ENCODE results near the gene TERT.
"Not testable (repeated sequence)": the region's sequence is repeated elsewhere in the genome, so short reads cannot be mapped to it uniquely, and the experiment has no call there.

The TERT gene

DNA sequence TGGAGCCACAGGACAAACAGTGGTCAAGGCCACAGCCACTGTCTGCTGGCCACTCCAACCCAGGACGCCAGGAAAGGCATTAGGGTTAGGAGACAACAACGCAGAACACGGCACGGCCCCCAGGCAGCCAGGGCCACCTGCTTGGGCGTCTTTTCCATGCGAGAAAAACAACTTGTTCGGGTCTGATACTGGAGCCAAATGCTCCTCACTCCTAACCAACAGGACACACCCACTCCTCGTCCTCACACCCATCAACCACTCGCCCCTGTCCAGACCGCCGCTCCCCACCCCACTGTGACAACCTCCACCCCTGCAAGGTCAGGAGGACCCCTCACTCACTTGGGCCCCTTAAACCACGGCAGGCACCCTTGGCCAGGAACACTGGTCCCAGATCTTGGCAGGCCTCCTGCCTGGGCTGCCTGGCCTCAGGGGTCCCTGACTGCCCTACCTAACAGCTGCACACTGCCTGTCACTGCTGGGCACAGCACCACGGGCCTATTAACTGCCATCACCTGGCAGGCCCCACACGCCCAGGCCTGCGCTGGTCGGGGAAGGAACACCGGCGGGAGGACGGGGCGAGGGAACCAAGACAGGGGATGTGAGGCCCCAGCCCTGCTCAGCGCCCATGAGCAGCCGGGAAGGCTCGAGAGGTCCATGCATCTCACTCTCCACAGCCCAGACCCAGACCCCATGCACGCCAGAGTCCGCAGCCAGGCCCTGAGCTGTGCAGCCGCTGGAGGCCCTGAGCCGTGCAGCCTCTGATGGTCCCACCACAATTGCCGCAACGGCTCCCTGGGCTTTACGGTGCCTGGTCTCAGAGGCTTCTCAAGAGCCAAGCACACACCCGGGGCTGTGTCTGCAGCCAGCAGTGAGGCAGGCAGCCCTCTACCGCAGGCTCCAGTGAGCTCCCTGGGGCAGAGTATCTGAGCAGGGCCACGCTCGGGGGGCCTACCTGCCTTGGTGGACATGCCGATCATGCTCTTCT is 36.3 kb upstream of the TERT start:
- no peak for DNase-seq

- no peak for DNase-seq
These were observed 35.4 kb upstream of the TERT start for GRCh38 chr5:1330146-1330846.

- DNase-seq = no peak
These were observed 34.3 kb upstream of the TERT start for GRCh38 chr5:1329111-1329579.

GRCh38 chr5:1328237-1329110 is 33.6 kb upstream of the TERT start:
- not testable (repeated sequence) for DNase-seq

DNA sequence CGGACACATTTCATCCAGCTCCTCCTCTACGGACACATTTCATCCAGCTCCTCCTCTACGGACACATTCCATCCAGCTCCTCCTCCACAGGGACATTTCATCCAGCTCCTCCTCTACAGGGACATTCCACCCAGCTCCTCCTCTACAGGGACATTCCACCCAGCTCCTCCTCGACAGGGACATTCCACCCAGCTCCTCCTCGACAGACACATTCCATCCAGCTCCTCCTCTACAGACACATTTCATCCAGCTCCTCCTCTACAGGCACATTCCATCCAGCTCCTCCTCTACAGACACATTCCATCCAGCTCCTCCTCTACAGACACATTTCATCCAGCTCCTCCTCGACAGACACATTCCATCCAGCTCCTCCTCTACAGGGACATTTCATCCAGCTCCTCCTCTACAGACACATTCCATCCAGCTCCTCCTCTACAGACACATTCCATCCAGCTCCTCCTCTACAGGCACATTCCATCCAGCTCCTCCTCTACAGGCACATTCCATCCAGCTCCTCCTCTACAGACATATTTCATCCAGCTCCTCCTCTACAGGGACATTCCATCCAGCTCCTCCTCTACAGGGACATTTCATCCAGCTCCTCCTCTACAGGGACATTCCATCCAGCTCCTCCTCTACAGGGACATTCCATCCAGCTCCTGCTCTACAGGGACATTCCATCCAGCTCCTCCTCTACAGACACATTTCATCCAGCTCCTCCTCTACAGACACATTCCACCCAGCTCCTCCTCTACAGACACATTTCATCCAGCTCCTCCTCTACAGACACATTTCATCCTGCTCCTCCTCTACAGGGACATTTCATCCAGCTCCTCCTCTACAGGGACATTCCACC is 32.3 kb upstream of the TERT start:
- DNase-seq = not testable (repeated sequence)

DNA sequence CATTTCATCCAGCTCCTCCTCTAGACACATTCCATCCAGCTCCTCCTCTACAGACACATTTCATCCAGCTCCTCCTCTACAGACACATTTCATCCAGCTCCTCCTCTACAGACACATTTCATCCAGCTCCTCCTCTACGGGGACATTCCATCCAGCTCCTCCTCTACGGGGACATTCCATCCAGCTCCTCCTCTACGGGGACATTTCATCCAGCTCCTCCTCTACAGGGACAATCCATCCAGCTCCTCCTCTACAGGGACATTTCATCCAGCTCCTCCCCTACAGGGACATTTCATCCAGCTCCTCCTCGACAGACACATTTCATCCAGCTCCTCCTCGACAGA is 31.6 kb upstream of the TERT start:
- DNase-seq = not testable (repeated sequence)

GRCh38 chr5:1325870-1326531 is 31.1 kb upstream of the TERT start:
- no peak for DNase-seq

GRCh38 chr5:1325191-1325741 is 30.4 kb upstream of the TERT start:
- DNase-seq = no peak

DNA sequence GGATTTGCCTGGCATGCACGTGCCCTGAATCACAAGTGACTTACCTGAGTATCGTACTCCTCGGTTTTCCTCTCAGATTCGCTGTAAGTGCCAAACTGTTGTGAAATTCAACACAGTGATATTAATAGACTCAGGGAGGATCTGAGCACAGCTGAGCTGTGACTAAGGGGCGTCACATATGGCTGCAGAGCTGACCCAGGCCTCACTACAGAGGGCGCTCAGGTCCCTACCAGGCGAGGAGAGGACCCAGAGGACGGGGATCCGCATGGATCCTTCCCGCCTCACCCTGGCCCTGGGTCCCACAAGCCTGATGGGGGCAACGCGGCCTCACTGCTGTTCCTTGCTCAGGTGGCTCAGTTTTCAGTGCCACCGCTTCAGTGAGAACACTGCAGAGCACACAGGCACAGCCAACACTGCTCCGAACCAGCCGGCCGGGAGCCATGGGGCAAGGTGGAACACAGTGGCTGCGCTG is 29.9 kb upstream of the TERT start:
- no peak for DNase-seq

DNA sequence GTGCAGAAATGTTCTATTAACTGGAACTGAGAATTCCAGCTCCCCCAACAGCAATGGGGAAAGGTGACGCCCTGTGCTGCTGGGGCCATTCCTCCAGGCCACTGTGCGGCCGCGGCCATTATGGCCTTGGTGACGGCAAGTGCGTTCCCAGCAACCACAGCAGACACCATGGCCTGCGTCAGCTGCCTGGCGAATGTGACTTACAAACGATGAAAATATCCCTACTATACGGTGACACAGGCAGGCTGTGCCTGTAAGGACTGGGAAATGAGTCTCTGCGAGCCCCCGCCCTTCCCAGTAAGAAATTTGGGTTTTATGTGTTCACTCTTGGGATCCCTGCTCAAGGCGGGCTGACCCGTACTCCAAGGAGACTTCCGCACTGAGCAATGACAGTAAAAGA is 29.4 kb upstream of the TERT start:
- no peak for DNase-seq

GRCh38 chr5:1323803-1324173 is 28.9 kb upstream of the TERT start:
- no peak for DNase-seq

DNA sequence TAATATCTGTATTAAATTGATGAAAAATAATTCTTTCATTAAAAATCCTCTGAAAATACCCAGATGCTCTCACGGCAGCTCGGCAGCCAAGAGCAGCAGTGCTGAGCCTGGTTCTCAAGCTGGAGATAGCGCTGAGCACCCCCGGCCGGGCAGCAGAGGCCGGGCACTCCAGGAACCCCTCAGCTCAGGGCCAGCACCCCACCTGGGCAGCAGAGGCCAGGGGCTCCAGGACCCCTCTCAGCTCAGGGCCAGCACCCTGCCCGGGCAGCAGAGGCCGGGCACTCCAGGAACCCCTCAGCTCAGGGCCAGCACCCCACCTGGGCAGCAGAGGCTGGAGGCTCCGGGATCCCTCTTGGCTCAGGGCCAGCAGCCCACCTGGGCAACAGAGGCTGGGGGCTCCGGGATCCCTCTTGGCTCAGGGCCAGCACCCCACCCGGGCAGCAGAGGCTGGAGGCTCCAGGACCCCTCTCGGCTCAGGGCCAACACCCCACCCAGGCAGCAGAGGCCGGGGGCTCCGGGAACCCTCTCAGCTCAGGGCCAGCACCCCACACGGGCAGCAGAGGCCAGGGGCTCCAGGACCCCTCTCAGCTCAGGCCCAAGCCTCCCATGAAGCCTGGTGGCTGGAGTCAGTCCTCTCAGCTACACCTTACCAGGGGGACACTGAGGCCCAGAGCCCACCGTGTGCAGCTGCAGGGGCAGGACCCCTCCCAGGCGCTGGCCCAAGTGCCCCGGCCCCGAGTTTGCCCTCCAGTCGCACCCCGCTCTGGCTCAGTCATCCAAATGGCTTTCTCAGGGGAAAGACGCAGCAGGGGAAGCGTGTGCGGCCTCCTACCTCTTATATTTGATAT is 28.3 kb upstream of the TERT start:
- no peak for DNase-seq

DNA sequence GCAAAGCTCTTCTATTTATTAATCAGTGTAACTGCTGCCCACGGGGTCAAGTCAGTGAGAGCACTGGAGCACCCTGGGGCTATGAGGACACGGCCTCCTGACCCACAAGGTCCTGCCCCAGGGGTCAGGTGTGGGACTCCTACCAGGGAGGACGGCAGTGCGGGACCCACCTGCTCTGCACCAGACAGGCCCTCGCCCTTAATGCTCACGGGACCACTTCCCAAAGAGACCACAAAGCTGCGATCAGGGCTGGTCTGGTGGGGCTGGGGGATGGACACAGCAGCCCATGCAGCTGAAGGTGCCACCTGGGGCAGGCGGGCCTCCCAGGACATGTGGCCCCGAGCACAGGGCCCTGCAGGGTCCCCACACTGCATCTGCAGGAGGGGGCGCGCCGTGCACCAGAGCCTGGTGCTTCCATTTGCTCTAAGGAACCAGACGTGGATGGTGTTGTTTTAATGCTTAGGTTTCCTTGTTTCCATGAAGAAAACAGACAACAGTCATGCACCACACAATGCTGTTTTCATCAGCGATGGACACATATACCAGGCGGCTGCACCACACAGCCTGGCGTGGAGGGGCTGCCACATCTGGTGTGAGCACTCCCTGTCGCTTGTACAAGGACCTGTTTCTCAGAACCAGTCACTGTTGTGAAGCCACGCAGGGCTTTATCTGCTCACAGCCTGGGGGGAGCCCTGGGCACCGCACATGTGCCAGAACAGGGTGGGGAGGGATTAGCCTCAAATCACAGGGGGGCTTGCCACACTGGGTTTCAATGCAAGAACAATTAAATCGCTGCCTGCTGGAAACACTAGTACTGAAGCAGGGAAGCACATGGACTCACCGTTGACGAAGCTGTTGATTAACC is 27.4 kb upstream of the TERT start:
- no peak for DNase-seq

- DNase-seq = no peak
These were observed 26.7 kb upstream of the TERT start for GRCh38 chr5:1321576-1321975.

GRCh38 chr5:1320436-1321344 is 25.8 kb upstream of the TERT start:
- DNase-seq = no peak

DNA sequence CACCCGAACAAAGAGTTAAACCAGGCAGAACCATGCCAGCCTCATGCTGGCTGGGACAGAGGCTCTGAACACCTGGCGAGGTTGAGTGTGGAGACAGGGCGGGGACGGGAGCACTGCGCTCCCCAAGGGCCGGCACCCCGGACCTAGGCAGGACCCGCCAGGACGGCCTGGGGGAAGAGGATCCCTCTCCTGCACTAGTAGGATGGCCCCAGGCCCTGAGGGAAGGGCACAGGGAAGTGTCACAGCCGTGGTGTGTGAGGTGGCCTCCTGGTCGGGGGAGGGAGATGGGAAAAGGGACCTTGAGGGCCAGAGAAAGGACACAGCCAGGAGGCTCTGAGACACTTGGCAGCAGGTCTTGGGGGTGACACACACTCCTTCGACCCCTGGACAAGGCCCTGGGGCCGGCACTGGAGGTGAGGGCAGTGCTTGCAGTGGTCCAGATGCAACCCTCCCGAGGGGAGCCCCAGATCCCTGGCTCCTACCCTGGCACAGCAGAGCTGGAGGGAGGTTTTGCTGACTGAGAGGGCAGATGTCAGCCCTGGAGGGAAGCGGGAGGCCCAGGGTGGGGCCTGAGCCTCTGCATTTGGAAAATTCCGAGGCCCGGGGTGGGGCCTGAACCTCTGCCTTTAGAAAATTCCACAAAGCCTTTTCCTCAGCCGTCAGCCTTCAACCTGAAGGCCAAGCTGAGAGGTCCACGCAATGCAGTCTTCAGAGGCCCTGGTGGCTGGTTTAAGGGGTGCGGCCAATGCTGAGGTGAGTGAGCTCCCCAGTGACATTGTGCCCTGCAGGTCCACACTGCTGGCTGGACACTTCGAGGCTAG is 24.8 kb upstream of the TERT start:
- DNase-seq = no peak

GRCh38 chr5:1318659-1319251 is 23.9 kb upstream of the TERT start:
- DNase-seq = no peak

Measured in GDM1 (cell line).